ENCODE measurements around the gene STYXL2. TPM values are rescaled to one million over a fixed set of nuclear protein-coding genes. Genes with fewer than 3 reads are reported as not detected.

STYXL2 gene
- total and polyA plus RNA-seq, 2 of the 8 experiments (the other 6 are each of a cell fraction or from before 2014, with no cell fraction given): 0.09 to 0.22 TPM

GRCh38 chr1:167126317-167126716 is 32.4 kb downstream of the STYXL2 start:
- no peaks in the 10 kb centered on the region for H3K79me2 ChIP-seq (ENCODE audit: control insufficient read depth in 1 of 2, insufficient read depth in 2 of 2, low read length in 2 of 2)
- ChIA-PET POLR2A (ENCODE audit: partially characterized antibody) (interaction anchor here (0.6 to 4.3 kb wide), 3 partner anchors 9 to 420 kb away, joined by 3 to 20 read pairs (median 13); partner anchors contain the start of gene POU2F1), CTCF (ENCODE audit: partially characterized antibody) (interaction anchor here (0.8 to 8.0 kb wide), 9 partner anchors 10 to 66 kb away, joined by 3 to 81 read pairs (median 4); no protein-coding TSS in a partner anchor)
- H3K23ac ChIP-seq (ENCODE audit: insufficient read length): no peak overlapping the region
- no peak overlapping the region; the same call in 1 of the 2 replicates for H2BK5ac ChIP-seq (ENCODE audit: low read depth, low read length)
- H3K79me1 ChIP-seq (ENCODE audit: low read depth, low read length): no peaks in the 10 kb centered on the region
- H3K4me1 ChIP-seq (replicated peaks in 1 of 4; ENCODE audit: control insufficient read depth in 3 of 4, insufficient read depth in 4 of 4, low read length in 3 of 4): peaks cover 0 to 11% (median 3%) of the 10 kb centered on the region in 4 experiments; a peak in 5 of 7 replicates
- H3K9me3 ChIP-seq (ENCODE audit: insufficient read depth in 2 of 2, low read depth in 1 of 2, low read length in 1 of 2): no peaks in the 10 kb centered on the region
- H3K36me3 ChIP-seq (ENCODE audit: control insufficient read depth in 2 of 4, insufficient read depth in 4 of 4, low read length in 3 of 4): no peaks in the 10 kb centered on the region
- no peak overlapping the region for H2BK12ac ChIP-seq (ENCODE audit: low read depth, low read length)
- DNase-seq (ENCODE audit: low read depth in 1 of 2, low spot score in 2 of 2): no peak
- peaks cover 5% of the 10 kb centered on the region for H3K23me2 ChIP-seq (ENCODE audit: low read depth, low read length)
- TF ChIP-seq SIRT6 (IDR thresholded peaks at IDR 0.05; ENCODE audit: low read length): no peak
- TF ChIP-seq TEAD4 (IDR thresholded peaks at IDR 0.05; ENCODE audit: low read depth, low read length): no peak
- no peak overlapping the region for H2AFZ ChIP-seq (ENCODE audit: low read length)
- no peak overlapping the region for H2BK20ac ChIP-seq (ENCODE audit: low read length)
- H4K8ac ChIP-seq (ENCODE audit: extremely low read depth, insufficient read depth, low read length): 0 out of 2 replicates have a peak overlapping the region, but pooled peaks have one; percentile 4
- no peak overlapping the region for H3K4ac ChIP-seq (replicated peaks; ENCODE audit: insufficient read length, low read depth, low read length)
- H3K9ac ChIP-seq (replicated peaks in 1 of 4; ENCODE audit: extremely low read depth in 1 of 4, low read depth in 3 of 4, low read length in 3 of 4): no peak overlapping the region
- H3K18ac ChIP-seq (ENCODE audit: extremely low read depth, low read length): no peak overlapping the region
- no peak overlapping the region for H4K5ac ChIP-seq (ENCODE audit: insufficient read length, low read depth, low read length)
- no peak overlapping the region for H3K4me3 ChIP-seq (ENCODE audit: extremely low read depth in 1 of 4, insufficient read depth in 2 of 4, low read depth in 3 of 4, low read length in 4 of 4)
- H2BK120ac ChIP-seq (replicated peaks; ENCODE audit: low read depth, low read length): no peak overlapping the region
- H4K20me1 ChIP-seq (replicated peaks in 1 of 2; ENCODE audit: control insufficient read depth in 1 of 2, insufficient read depth in 2 of 2, low read length in 2 of 2): no peaks in the 10 kb centered on the region
- no peak overlapping the region for H4K91ac ChIP-seq (replicated peaks; ENCODE audit: insufficient read length, low read length)
- H3K56ac ChIP-seq (replicated peaks; ENCODE audit: insufficient read length, low read depth, low read length): no peak overlapping the region
- 95% methylated on average over 18 of the region's 28 CpGs; no CpG with 5 or more reads in 1 of the 2 experiments for WGBS, 2 experiments (ENCODE audit: extremely low coverage in 1 of 2, insufficient coverage in 1 of 2, insufficient read length in 1 of 2, insufficient replicate concordance in 2 of 2, low coverage in 1 of 2, low lambda C conversion rate in 2 of 2, missing lambda C conversion rate in 1 of 2)
- H3K4me2 ChIP-seq (ENCODE audit: insufficient read depth in 1 of 2, low read depth in 2 of 2, low read length in 2 of 2): no peak overlapping the region
- H2AK5ac ChIP-seq (ENCODE audit: low read depth, low read length): no peak overlapping the region
- FAIRE-seq: no peak
- no peak overlapping the region for H3K27ac ChIP-seq (ENCODE audit: low read depth, low read length)
- no peak overlapping the region for H2BK15ac ChIP-seq (ENCODE audit: low read length)
- H3K14ac ChIP-seq (ENCODE audit: insufficient read length): no peak overlapping the region
- no peaks in the 10 kb centered on the region; a peak in 2 of 7 replicates for H3K27me3 ChIP-seq (replicated peaks in 1 of 4; ENCODE audit: control insufficient read depth in 3 of 4, extremely low read depth in 1 of 4, insufficient read depth in 3 of 4, low read length in 3 of 4)
